K562 (cell line): ENCODE measurements around the gene SLC9C2. TPM values are rescaled to one million over a fixed set of nuclear protein-coding genes. Genes with fewer than 3 reads are reported as not detected.

Experiments
- C11orf30 ChIP-seq: fragments of 450-650 bp; IDR thresholded peaks from 2 replicates; pipeline ENCODE4 v1.6.1; 2016; ENCODE audit warnings: low read depth, mild to moderate bottlenecking
- CBFA2T2 ChIP-seq: fragments of 450-650 bp; conservative IDR thresholded peaks from 2 replicates; pipeline ENCODE4 v1.6.1; 2017; ENCODE audit warnings: mild to moderate bottlenecking
- CHD1 ChIP-seq: fragments of 200-600 bp; sonication (generic); IDR thresholded peaks from one replicate; pipeline ENCODE4 v1.6.1; 2012; ENCODE audit warnings: mild to moderate bottlenecking, moderate library complexity, low read length, inconsistent platforms
- MAFF ChIP-seq: IDR thresholded peaks from 2 replicates; pipeline ENCODE4 v1.6.1; 2012; ENCODE audit warnings: low read length, improper control_type of control experiment
- NBN ChIP-seq: fragments of 450-650 bp; IDR thresholded peaks from 2 replicates; pipeline ENCODE4 v1.6.1; 2016; ENCODE audit warnings: low read depth, mild to moderate bottlenecking
- PCBP1 ChIP-seq: fragments of 200-400 bp; formaldehyde crosslinking; IDR thresholded peaks from 2 replicates; pipeline ENCODE4 v1.6.1; 2018; ENCODE audit warnings: mild to moderate bottlenecking, low read depth, low read length; ENCODE audit not compliant: poor library complexity, severe bottlenecking
- PCBP2 ChIP-seq: fragments of 200-400 bp; formaldehyde crosslinking; IDR thresholded peaks from 2 replicates; pipeline ENCODE4 v1.6.1; 2018; ENCODE audit warnings: low read length, low read depth, mild to moderate bottlenecking, moderate library complexity; ENCODE audit not compliant: poor library complexity, severe bottlenecking
- PHF20 ChIP-seq: fragments of 450-650 bp; IDR thresholded peaks from 2 replicates; pipeline ENCODE4 v1.6.1; 2018; ENCODE audit not compliant: partially characterized antibody
- PYGO2 ChIP-seq: fragments of 450-650 bp; IDR thresholded peaks from 2 replicates; pipeline ENCODE4 v1.6.1; 2016; ENCODE audit warnings: mild to moderate bottlenecking, missing genetic modification characterization, moderate library complexity, missing compliant biosample characterization
- TEAD1 ChIP-seq, 2 experiments: fragments of 450-650 bp in 1 of 2; sonication (generic) in 1 of 2; formaldehyde crosslinking; IDR thresholded peaks; 2 replicates each; pipeline versions ENCODE4 v1.4.0 to v1.8.0; 2020 to 2022; ENCODE audit warnings: mild to moderate bottlenecking in 2 of 2, missing genetic modification reagents in 1 of 2
- TEAD2 ChIP-seq: fragments of 450-650 bp; IDR thresholded peaks from 2 replicates; pipeline ENCODE4 v1.6.1; 2016; ENCODE audit warnings: missing genetic modification characterization, control low read depth, missing compliant biosample characterization
- ZNF41 ChIP-seq: fragments of 250-450 bp; sonication (Bioruptor Pico); conservative IDR thresholded peaks from 2 replicates; pipeline ENCODE4 v1.4.0; 2020; ENCODE audit warnings: mild to moderate bottlenecking
- polyA plus RNA-seq, 8 experiments: library from polyadenylated mRNA; depleted of rRNA in 4 of 8; stranded (reverse) in 5 of 8; unstranded in 3 of 8; fragments of >200 nt; fragmentation: Nextera tagmentation in 2 of 8; fragmentation: Illumina TruSeq in 1 of 8; extraction: Ambion mirVana in 2 of 8; extraction: Trizol in 1 of 8; gene quantifications; 2 replicates each; pipeline versions ENCODE4 v1.2.1 to v1.2.3, GENCODE V29; 2011 to 2014; ENCODE audit warnings: inconsistent platforms in 1 of 8, missing spikeins in 1 of 8
- total RNA-seq, 7 experiments: library from RNA; depleted of rRNA in 6 of 7; stranded (reverse); fragments of >200 nt in 6 of 7; fragmentation: Illumina TruSeq in 2 of 7; extraction: Trizol in 2 of 7; gene quantifications; 2 replicates each; pipeline versions ENCODE4 v1.2.1 to v1.2.3, GENCODE V29; 2011 to 2021; ENCODE audit warnings: low replicate concordance in 1 of 7
- TF ChIP-seq, protein P1 (sequence below): IDR thresholded peaks from 3 replicates; pipeline ENCODE4 v1.6.1; 2011; ENCODE audit warnings: borderline replicate concordance, mild to moderate bottlenecking; ENCODE audit not compliant: insufficient read length, insufficient read depth
- TF ChIP-seq, protein P2 (sequence below): IDR thresholded peaks from 2 replicates; pipeline ENCODE4 v1.6.1; 2016; ENCODE audit warnings: missing genetic modification characterization, missing compliant biosample characterization
- TF ChIP-seq, protein P3 (sequence below), 2 experiments: fragments of 200-800 bp in 1 of 2; sonication (Bioruptor generic) in 1 of 2; sonication (generic) in 1 of 2; formaldehyde crosslinking in 1 of 2; IDR thresholded peaks in 1 of 2; conservative IDR thresholded peaks in 1 of 2; 2 replicates each; pipeline versions ENCODE4 v1.5.0 to v1.6.1; 2016 to 2020; ENCODE audit warnings: missing compliant biosample characterization in 1 of 2, missing genetic modification characterization in 1 of 2, missing genetic modification reagents in 1 of 2
- TF ChIP-seq, protein P4 (sequence below): fragments of 450-650 bp; IDR thresholded peaks from one replicate; pipeline ENCODE4 v1.6.1; 2018; ENCODE audit warnings: mild to moderate bottlenecking, moderate library complexity; ENCODE audit not compliant: partially characterized antibody
- TF ChIP-seq, protein P5 (sequence below): IDR thresholded peaks from 3 replicates; pipeline ENCODE4 v1.6.1; 2011; ENCODE audit warnings: borderline replicate concordance, mild to moderate bottlenecking, moderate library complexity; ENCODE audit not compliant: insufficient read length; ENCODE audit errors: extremely low read depth

The SLC9C2 gene
- total and polyA plus RNA-seq, 9 of the 15 experiments (the other 6 are each of a cell fraction or from before 2014, with no cell fraction given) = 0.11 to 0.22 (median 0.15) TPM; not detected in 5

DNA sequence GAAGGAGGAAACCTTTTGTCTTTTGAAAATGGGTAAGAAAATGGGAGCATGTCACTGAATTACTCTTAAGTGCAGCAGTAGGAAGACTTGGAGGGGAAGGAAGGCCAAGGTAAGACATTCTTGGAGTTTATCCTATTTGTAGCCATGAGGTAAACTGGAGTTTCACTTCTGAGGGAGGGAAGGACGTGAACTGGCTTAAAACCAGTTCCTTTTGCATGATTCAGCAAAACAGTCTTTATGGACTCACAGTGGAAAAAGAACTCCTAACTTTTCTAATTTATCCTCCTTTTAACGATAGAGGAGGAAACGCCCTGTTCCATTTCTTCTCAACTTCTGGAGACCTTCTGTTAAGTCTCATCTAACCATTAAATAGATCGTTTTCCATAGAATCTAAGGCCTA is 123.2 kb downstream of the SLC9C2 start (continued):
- TF ChIP-seq, protein P1, sequence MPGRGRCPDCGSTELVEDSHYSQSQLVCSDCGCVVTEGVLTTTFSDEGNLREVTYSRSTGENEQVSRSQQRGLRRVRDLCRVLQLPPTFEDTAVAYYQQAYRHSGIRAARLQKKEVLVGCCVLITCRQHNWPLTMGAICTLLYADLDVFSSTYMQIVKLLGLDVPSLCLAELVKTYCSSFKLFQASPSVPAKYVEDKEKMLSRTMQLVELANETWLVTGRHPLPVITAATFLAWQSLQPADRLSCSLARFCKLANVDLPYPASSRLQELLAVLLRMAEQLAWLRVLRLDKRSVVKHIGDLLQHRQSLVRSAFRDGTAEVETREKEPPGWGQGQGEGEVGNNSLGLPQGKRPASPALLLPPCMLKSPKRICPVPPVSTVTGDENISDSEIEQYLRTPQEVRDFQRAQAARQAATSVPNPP = no peak
- TF ChIP-seq TEAD1 (CRISPR knock-in tag; IDR thresholded peaks at IDR 0.05) = no peak
- TF ChIP-seq PHF20 = no peak
- no peak for TF ChIP-seq ZNF41 (CRISPR knock-in tag)
- TF ChIP-seq, protein P2, sequence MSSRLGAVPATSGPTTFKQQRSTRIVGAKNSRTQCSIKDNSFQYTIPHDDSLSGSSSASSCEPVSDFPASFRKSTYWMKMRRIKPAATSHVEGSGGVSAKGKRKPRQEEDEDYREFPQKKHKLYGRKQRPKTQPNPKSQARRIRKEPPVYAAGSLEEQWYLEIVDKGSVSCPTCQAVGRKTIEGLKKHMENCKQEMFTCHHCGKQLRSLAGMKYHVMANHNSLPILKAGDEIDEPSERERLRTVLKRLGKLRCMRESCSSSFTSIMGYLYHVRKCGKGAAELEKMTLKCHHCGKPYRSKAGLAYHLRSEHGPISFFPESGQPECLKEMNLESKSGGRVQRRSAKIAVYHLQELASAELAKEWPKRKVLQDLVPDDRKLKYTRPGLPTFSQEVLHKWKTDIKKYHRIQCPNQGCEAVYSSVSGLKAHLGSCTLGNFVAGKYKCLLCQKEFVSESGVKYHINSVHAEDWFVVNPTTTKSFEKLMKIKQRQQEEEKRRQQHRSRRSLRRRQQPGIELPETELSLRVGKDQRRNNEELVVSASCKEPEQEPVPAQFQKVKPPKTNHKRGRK (tag) = no peak
- TF ChIP-seq, protein P3, sequence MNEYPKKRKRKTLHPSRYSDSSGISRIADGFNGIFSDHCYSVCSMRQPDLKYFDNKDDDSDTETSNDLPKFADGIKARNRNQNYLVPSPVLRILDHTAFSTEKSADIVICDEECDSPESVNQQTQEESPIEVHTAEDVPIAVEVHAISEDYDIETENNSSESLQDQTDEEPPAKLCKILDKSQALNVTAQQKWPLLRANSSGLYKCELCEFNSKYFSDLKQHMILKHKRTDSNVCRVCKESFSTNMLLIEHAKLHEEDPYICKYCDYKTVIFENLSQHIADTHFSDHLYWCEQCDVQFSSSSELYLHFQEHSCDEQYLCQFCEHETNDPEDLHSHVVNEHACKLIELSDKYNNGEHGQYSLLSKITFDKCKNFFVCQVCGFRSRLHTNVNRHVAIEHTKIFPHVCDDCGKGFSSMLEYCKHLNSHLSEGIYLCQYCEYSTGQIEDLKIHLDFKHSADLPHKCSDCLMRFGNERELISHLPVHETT (CRISPR knock-in tag; conservative IDR thresholded peaks at IDR 0.05 in 1 of 2, IDR thresholded peaks at IDR 0.05 in 1 of 2) = 0 out of 4 replicates have a peak, but pooled peaks of 1 of the 2 experiments have one; percentile 28
- TF ChIP-seq PYGO2 (tag) = no peak
- no peak for TF ChIP-seq PCBP1
- TF ChIP-seq MAFF = peak; percentile 95
- TF ChIP-seq, protein P4, sequence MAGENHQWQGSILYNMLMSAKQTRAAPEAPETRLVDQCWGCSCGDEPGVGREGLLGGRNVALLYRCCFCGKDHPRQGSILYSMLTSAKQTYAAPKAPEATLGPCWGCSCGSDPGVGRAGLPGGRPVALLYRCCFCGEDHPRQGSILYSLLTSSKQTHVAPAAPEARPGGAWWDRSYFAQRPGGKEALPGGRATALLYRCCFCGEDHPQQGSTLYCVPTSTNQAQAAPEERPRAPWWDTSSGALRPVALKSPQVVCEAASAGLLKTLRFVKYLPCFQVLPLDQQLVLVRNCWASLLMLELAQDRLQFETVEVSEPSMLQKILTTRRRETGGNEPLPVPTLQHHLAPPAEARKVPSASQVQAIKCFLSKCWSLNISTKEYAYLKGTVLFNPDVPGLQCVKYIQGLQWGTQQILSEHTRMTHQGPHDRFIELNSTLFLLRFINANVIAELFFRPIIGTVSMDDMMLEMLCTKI = no peak
- TF ChIP-seq, protein P5, sequence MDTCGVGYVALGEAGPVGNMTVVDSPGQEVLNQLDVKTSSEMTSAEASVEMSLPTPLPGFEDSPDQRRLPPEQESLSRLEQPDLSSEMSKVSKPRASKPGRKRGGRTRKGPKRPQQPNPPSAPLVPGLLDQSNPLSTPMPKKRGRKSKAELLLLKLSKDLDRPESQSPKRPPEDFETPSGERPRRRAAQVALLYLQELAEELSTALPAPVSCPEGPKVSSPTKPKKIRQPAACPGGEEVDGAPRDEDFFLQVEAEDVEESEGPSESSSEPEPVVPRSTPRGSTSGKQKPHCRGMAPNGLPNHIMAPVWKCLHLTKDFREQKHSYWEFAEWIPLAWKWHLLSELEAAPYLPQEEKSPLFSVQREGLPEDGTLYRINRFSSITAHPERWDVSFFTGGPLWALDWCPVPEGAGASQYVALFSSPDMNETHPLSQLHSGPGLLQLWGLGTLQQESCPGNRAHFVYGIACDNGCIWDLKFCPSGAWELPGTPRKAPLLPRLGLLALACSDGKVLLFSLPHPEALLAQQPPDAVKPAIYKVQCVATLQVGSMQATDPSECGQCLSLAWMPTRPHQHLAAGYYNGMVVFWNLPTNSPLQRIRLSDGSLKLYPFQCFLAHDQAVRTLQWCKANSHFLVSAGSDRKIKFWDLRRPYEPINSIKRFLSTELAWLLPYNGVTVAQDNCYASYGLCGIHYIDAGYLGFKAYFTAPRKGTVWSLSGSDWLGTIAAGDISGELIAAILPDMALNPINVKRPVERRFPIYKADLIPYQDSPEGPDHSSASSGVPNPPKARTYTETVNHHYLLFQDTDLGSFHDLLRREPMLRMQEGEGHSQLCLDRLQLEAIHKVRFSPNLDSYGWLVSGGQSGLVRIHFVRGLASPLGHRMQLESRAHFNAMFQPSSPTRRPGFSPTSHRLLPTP = no peak
- TF ChIP-seq PCBP2 = no peak
- no peak for TF ChIP-seq CHD1
- TF ChIP-seq CBFA2T2 = no peak
- TF ChIP-seq NBN = no peak
- peak; percentile 98 for TF ChIP-seq C11orf30
- no peak for TF ChIP-seq TEAD2 (tag)
